ENCODE data around the gene DIDO1. TPM values are rescaled to one million over a fixed set of nuclear protein-coding genes. Genes with fewer than 3 reads are reported as not detected.

DIDO1 gene
- total RNA-seq, 2 experiments from 2014 or later: 48.1 to 49.6 TPM

GRCh38 chr20:62938105-62938888 is 12.0 kb upstream of the DIDO1 start, which contains the start of gene GID8:
Gene GID8, plus strand, starts transcription at chr20:62938147. Its CDS starts 3,356 bp downstream, at chr20:62941503.
- CTCF ChIA-PET: interaction anchor here (0.6 to 2.9 kb wide), 6 partner anchors 11 to 37 kb away, joined by 3 to 12 read pairs (median 6); partner anchors contain the start of gene DIDO1

GRCh38 chr20:62937268-62938104 is 11.2 kb upstream of the DIDO1 start:
- CTCF ChIA-PET: interaction anchor here (1.0 to 2.9 kb wide), 5 partner anchors 10 to 36 kb away, joined by 3 to 12 read pairs (median 7); partner anchors contain the start of gene DIDO1
- POLR2A ChIA-PET: interaction anchor here (0.7 to 4.6 kb wide), 6 partner anchors 11 to 286 kb away, joined by 3 to 31 read pairs (median 5); partner anchors contain the start of genes DIDO1 and SLC17A9

More at GRCh38 chr20:62938105-62938888, 12.0 kb upstream of the DIDO1 start, which contains the start of gene GID8:
- POLR2A ChIA-PET: interaction anchor here (0.7 to 4.6 kb wide), 3 partner anchors 11 to 287 kb away, joined by 3 to 31 read pairs (median 16); partner anchors contain the start of genes DIDO1 and SLC17A9

DNA sequence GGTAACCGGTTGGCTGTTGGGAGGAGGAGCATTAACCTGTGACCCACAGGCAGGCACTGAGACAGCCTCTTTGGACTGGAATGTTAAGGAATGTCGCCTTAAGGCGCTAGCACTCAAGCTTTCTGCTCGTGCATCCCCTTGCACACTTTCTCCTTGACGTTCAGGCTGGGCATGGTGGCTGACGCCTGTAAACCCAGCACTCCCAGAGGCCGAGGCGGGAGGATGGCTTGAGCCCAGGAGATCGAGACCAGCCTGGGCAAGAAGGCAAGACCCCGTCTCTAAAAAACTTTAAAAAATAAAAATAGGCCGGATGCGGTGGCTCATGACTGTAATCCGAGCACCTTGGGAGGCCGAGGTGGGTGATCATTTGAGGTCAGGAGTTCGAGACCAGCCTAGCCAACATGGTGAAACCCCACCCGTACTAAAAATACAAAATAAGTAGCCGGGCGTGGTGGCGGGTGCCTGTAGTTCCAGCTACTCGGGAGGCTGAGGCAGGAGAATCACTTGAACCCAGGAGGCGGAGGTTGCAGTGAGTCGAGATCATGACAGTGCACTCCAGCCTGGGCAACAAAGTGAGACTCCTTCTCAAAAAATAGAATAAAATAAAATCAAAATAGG is 9.8 kb upstream of the DIDO1 start:
- ChIA-PET POLR2A (interaction anchor here (0.8 to 4.6 kb wide), 2 partner anchors 9 to 18 kb away, joined by 3 to 31 read pairs; partner anchors contain the start of gene DIDO1), CTCF (interaction anchor here (1.3 to 2.2 kb wide), 4 partner anchors 8 to 22 kb away, joined by 4 to 12 read pairs (median 5); partner anchors contain the start of gene DIDO1)

- POLR2A ChIA-PET: interaction anchor here (0.8 to 4.6 kb wide), 2 partner anchors 9 to 19 kb away, joined by 3 to 31 read pairs; partner anchors contain the start of gene DIDO1
- CTCF ChIA-PET: interaction anchor here (1.3 to 2.2 kb wide), 3 partner anchors 9 to 21 kb away, joined by 4 to 6 read pairs (median 4); no protein-coding TSS in a partner anchor
Measured at GRCh38 chr20:62935204-62935967, 9.1 kb upstream of the DIDO1 start.

- POLR2A ChIA-PET: no interaction called here
- CTCF ChIA-PET: interaction anchor here (1.3 to 2.2 kb wide), 2 partner anchors 20 to 119 kb away, joined by 3 to 6 read pairs; no protein-coding TSS in a partner anchor
Measured at GRCh38 chr20:62933966-62934365, 7.7 kb upstream of the DIDO1 start.

DNA sequence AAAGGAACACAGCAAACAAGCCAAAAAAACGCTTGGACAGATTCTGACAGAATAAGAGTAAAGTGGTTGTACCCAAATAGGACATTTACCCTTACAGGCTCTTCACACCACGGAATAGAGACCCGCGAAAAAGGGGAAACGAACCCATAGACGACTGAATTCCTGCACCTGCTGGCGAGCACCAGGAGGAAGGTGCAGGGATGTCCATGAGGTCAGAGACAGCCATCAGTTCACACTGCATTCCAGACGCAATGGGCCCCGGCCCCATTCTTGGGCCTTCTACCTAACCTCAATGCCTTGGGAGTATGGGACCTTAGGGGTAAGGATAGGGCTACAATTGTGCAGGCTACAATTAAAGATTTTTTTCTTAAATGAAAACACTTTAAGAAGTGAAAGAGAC is 5.2 kb upstream of the DIDO1 start:
- ChIA-PET CTCF (no interaction called here), POLR2A (no interaction called here)

DNA sequence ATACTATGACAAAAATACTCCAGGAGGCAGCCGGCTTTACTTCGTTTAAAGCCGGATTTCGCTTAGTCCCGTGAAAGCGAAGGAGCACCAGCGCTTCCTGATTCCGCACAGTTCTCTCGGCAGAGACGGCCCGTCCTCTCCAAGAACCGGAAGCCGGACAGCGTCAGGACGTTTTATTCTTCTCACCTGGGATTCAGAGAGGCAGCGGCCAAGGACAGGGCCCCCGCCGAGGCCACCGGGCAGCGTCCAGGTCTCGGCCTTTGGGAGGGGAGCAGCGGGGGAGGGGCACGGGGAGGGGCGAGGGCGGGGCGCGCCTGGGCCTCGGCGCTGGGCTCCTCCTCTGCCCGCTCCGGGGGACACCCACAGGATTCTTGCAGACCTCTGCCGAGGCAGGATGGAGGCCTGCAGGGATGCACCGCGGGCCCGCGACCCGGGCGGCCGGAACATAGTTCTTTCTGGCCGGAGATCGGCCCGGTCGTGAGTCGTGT is 2.8 kb upstream of the DIDO1 start:
- POLR2A ChIA-PET: interaction anchor here (4.6 kb wide), 1 partner anchor 8 kb away, joined by 31 read pairs; the partner anchor contains the start of gene GID8
- CTCF ChIA-PET: interaction anchor here (0.9 to 2.8 kb wide), 2 partner anchors 8 to 11 kb away, joined by 3 to 12 read pairs; partner anchors contain the start of gene GID8

- ChIA-PET POLR2A (interaction anchor here (4.6 kb wide), 1 partner anchor 9 kb away, joined by 31 read pairs; the partner anchor contains the start of gene GID8), CTCF (interaction anchor here (0.9 to 2.8 kb wide), 4 partner anchors 9 to 81 kb away, joined by 3 to 12 read pairs (median 3); partner anchors contain the start of gene GID8)
Measured at GRCh38 chr20:62928246-62928939, 2.1 kb upstream of the DIDO1 start.

DNA sequence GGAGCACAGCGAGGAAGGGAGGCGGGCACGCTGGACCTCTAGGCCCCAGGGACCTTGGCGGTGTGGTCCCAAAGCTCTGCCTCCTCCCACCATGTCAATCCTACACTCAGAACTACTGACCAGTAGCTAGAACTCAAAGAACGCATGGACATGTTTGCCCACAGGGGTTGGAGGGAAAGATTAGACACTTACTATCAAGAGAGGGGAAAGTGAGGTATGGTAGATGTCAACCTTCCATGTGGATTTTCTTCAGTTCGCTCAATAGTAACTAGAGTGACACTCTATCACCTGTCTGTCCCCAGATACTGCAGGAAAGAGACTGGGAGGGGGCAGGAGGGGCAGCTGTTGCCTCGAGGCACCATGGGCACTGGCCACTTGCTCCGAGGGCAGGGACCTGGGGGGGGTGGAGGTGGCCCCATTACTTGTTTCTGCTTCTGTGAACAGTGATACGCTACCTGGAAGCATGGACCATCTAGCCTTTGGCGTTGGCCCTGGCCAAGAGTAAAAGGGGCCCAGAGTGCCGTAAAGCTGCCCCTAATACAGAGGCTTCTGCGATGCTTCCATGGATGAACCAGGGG is 912 bp upstream of the DIDO1 start:
- CTCF ChIA-PET: interaction anchor here (0.9 to 2.8 kb wide), 6 partner anchors 8 to 45 kb away, joined by 3 to 12 read pairs (median 3); partner anchors contain the start of gene GID8
- POLR2A ChIA-PET: interaction anchor here (1.6 to 4.6 kb wide), 2 partner anchors 9 to 10 kb away, joined by 9 to 31 read pairs; partner anchors contain the start of gene GID8

DNA sequence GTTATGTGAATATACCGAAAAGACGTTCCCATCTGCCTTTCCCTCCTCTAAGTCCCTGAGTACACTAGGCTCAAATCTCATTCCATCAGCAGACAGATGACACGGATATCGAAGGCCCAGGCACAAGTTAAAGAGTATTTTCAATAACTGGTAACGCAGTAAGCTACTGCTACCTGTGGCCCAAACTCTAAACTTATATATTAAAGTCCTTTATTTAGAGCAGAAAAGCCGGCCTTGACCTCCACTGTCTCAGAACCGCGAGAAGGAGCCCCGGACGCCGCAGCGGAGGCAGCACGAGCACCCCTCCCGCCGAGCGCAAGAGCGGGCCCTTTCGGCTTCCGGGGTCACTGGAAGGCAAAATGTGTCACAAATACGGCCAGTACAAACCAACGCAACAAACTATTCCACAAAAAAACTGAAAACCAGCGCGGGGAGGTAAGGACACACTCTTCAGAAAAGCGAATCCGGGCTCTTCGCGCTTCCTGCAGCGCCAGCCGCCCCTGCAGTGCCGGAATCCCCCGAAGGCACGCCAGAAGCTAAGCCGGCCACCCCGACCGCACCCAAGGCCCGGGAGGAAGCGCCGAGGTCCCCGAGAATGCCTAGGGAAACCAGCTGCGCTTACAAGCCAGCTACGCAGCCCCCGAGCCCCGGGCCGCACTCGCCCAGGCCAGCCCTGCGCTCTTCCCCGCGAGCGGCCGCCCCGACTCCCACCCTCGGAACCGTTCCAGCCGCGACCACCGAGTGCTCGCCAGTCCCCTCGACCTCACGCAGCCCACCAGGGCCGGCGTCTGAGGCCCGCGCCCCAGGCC is 681 bp downstream of the DIDO1 start:
- POLR2A ChIA-PET: interaction anchor here (1.0 to 4.6 kb wide), 2 partner anchors 11 to 26 kb away, joined by 3 to 31 read pairs; partner anchors contain the start of gene GID8
- CTCF ChIA-PET: interaction anchor here (1.5 to 2.1 kb wide), 2 partner anchors 12 to 14 kb away, joined by 4 to 12 read pairs; partner anchors contain the start of gene GID8

DNA sequence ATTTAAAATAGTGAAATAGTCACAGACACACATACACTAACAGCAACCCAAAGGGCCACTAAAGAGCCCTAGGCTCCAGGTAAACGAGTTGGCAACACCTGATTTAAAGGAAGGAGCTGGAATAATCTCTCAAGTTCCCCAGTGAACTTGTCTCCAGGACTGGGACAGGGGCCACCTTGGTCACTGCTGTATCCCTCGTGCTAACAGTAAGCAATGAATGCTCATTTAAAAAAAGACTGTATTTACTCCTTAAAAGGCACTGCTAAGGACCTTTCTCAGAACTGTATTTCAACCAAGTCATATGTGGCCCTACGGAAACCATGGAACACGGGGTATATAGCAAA is 1.3 kb downstream of the DIDO1 start:
- ChIA-PET POLR2A (interaction anchor here (4.6 kb wide), 1 partner anchor 12 kb away, joined by 31 read pairs; the partner anchor contains the start of gene GID8), CTCF (interaction anchor here (1.5 to 2.1 kb wide), 2 partner anchors 13 kb away, joined by 4 to 12 read pairs; partner anchors contain the start of gene GID8)

DNA sequence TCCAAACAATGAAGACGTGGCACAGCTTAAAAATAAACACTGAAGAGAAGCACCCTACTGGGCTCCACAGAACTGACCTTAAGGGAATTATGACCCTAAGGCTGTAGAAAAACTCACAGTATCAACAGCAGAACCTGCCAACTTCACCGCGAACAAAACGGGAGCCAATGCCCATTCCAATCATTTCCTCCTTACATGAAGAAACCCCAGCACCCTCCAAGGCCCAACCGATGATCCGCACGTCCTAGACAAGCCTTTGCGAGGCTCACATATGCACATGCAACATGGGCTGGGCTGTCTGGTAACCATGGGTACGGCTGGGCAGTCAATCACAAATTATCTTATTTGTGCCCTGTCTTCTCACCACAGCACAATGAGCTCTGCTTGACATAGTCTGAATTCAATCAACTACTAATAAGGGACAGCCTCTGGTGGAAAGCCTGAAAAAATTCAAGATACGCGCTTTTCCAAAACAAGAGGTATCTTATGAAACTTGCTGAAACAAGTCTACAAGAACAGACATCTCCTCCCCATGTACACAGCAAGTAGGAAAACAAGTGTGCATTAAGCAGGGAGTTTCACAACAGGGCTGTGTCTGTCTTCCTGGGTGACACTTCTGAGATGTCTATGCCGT is 1.7 kb downstream of the DIDO1 start:
- ChIA-PET POLR2A (interaction anchor here (1.0 to 4.6 kb wide), 2 partner anchors 12 to 17 kb away, joined by 6 to 31 read pairs; partner anchors contain the start of gene GID8), CTCF (interaction anchor here (0.7 to 2.1 kb wide), 4 partner anchors 13 to 60 kb away, joined by 3 to 12 read pairs (median 4); partner anchors contain the start of gene GID8)

GRCh38 chr20:62923669-62924441 is 2.5 kb downstream of the DIDO1 start:
- ChIA-PET CTCF (interaction anchor here (0.7 to 2.1 kb wide), 3 partner anchors 14 to 59 kb away, joined by 3 to 12 read pairs (median 5); partner anchors contain the start of gene GID8), POLR2A (interaction anchor here (0.9 to 1.0 kb wide), 2 partner anchors 13 to 16 kb away, joined by 5 to 6 read pairs; no protein-coding TSS in a partner anchor)
